HEK293 (cell line): ENCODE data around the gene TAS2R46.

ENCODE experiments used
- YY1 ChIP-seq: fragments of 450-650 bp; formaldehyde crosslinking; IDR thresholded peaks from 2 replicates; pipeline ENCODE4 v1.5.1; 2018; ENCODE audit warnings: missing biosample characterization, missing genetic modification characterization
- ZBTB1 ChIP-seq: fragments of 450-650 bp; formaldehyde crosslinking; IDR thresholded peaks from 2 replicates; pipeline ENCODE4 v1.5.1; 2016; ENCODE audit warnings: missing biosample characterization, missing genetic modification characterization
- ZFP69B ChIP-seq: fragments of 450-650 bp; formaldehyde crosslinking; IDR thresholded peaks from 2 replicates; pipeline ENCODE4 v1.5.1; 2016; ENCODE audit warnings: missing biosample characterization, missing genetic modification characterization
- ZNF701 ChIP-seq: fragments of 450-650 bp; formaldehyde crosslinking; IDR thresholded peaks from 2 replicates; pipeline ENCODE4 v1.5.1; 2016; ENCODE audit warnings: missing biosample characterization, missing genetic modification characterization
- ZNF747 ChIP-seq: fragments of 450-650 bp; formaldehyde crosslinking; IDR thresholded peaks from 2 replicates; pipeline ENCODE4 v1.5.1; 2016; ENCODE audit warnings: missing biosample characterization, missing genetic modification characterization
- ZSCAN5A ChIP-seq: fragments of 450-650 bp; formaldehyde crosslinking; IDR thresholded peaks from 2 replicates; pipeline ENCODE4 v1.5.1; 2016; ENCODE audit warnings: missing biosample characterization, missing genetic modification characterization
- TF ChIP-seq, protein P1 (sequence below): fragments of 450-650 bp; formaldehyde crosslinking; IDR thresholded peaks from 2 replicates; pipeline ENCODE4 v1.5.1; 2016; ENCODE audit warnings: missing biosample characterization, missing genetic modification characterization
- TF ChIP-seq, protein P2 (sequence below): fragments of 450-650 bp; formaldehyde crosslinking; IDR thresholded peaks from 2 replicates; pipeline ENCODE4 v1.5.1; 2016; ENCODE audit warnings: missing biosample characterization, missing genetic modification characterization

GRCh38 chr12:11105546-11105945 is 43.5 kb upstream of the TAS2R46 start:
- TF ChIP-seq, protein P1, sequence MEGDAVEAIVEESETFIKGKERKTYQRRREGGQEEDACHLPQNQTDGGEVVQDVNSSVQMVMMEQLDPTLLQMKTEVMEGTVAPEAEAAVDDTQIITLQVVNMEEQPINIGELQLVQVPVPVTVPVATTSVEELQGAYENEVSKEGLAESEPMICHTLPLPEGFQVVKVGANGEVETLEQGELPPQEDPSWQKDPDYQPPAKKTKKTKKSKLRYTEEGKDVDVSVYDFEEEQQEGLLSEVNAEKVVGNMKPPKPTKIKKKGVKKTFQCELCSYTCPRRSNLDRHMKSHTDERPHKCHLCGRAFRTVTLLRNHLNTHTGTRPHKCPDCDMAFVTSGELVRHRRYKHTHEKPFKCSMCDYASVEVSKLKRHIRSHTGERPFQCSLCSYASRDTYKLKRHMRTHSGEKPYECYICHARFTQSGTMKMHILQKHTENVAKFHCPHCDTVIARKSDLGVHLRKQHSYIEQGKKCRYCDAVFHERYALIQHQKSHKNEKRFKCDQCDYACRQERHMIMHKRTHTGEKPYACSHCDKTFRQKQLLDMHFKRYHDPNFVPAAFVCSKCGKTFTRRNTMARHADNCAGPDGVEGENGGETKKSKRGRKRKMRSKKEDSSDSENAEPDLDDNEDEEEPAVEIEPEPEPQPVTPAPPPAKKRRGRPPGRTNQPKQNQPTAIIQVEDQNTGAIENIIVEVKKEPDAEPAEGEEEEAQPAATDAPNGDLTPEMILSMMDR (tag by site-specific recombination) = no peak
- TF ChIP-seq ZFP69B (tag by site-specific recombination) = no peak
- no peak for TF ChIP-seq ZNF701
- TF ChIP-seq, protein P2, sequence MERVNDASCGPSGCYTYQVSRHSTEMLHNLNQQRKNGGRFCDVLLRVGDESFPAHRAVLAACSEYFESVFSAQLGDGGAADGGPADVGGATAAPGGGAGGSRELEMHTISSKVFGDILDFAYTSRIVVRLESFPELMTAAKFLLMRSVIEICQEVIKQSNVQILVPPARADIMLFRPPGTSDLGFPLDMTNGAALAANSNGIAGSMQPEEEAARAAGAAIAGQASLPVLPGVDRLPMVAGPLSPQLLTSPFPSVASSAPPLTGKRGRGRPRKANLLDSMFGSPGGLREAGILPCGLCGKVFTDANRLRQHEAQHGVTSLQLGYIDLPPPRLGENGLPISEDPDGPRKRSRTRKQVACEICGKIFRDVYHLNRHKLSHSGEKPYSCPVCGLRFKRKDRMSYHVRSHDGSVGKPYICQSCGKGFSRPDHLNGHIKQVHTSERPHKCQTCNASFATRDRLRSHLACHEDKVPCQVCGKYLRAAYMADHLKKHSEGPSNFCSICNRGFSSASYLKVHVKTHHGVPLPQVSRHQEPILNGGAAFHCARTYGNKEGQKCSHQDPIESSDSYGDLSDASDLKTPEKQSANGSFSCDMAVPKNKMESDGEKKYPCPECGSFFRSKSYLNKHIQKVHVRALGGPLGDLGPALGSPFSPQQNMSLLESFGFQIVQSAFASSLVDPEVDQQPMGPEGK = no peak
- TF ChIP-seq ZNF747 (tag by site-specific recombination) = no peak
- no peak for TF ChIP-seq ZBTB1 (tag by site-specific recombination)
- no peak for TF ChIP-seq YY1
- no peak for TF ChIP-seq ZSCAN5A
